ENCODE measurements around the gene SHC3. TPM values are rescaled to one million over a fixed set of nuclear protein-coding genes. Genes with fewer than 3 reads are reported as not detected.

The SHC3 gene, protein sequence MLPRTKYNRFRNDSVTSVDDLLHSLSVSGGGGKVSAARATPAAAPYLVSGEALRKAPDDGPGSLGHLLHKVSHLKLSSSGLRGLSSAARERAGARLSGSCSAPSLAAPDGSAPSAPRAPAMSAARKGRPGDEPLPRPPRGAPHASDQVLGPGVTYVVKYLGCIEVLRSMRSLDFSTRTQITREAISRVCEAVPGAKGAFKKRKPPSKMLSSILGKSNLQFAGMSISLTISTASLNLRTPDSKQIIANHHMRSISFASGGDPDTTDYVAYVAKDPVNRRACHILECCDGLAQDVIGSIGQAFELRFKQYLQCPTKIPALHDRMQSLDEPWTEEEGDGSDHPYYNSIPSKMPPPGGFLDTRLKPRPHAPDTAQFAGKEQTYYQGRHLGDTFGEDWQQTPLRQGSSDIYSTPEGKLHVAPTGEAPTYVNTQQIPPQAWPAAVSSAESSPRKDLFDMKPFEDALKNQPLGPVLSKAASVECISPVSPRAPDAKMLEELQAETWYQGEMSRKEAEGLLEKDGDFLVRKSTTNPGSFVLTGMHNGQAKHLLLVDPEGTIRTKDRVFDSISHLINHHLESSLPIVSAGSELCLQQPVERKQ
- polyA plus RNA-seq (2011; rRNA removed), result 0.78 and 1.3 TPM in 2 replicates
- 1.5 and 2.8 TPM in 2 replicates for polyA minus RNA-seq (2011; rRNA and poly(A)+ RNA removed)

GRCh38 chr9:89177944-89178829, at the start of gene SHC3:
SHC3 (minus strand) TSS chr9:89178818; CDS start chr9:89178460, 358 bp downstream.
- ChIA-PET CTCF (no interaction called here), POLR2A (no interaction called here)
- DNase-seq (ENCODE audit: low read depth), result no peak
- Histone ChIP-seq H3K27me3 (ENCODE audit: control insufficient read depth, insufficient read depth, low read length) (peaks cover 4% of the 10 kb centered on the region; the same call in 1 of the 2 replicates), H3K36me3 (ENCODE audit: control insufficient read depth, insufficient read depth, low read length) (no peaks in the 10 kb centered on the region), H3K4me3 (ENCODE audit: low read depth, low read length) (peak within 1 kb of the TSS; percentile 49)
- TF ChIP-seq, protein P1, sequence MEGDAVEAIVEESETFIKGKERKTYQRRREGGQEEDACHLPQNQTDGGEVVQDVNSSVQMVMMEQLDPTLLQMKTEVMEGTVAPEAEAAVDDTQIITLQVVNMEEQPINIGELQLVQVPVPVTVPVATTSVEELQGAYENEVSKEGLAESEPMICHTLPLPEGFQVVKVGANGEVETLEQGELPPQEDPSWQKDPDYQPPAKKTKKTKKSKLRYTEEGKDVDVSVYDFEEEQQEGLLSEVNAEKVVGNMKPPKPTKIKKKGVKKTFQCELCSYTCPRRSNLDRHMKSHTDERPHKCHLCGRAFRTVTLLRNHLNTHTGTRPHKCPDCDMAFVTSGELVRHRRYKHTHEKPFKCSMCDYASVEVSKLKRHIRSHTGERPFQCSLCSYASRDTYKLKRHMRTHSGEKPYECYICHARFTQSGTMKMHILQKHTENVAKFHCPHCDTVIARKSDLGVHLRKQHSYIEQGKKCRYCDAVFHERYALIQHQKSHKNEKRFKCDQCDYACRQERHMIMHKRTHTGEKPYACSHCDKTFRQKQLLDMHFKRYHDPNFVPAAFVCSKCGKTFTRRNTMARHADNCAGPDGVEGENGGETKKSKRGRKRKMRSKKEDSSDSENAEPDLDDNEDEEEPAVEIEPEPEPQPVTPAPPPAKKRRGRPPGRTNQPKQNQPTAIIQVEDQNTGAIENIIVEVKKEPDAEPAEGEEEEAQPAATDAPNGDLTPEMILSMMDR (IDR thresholded peaks at IDR 0.05; ENCODE audit: insufficient read depth, low read depth, low read length), result no peak

DNA sequence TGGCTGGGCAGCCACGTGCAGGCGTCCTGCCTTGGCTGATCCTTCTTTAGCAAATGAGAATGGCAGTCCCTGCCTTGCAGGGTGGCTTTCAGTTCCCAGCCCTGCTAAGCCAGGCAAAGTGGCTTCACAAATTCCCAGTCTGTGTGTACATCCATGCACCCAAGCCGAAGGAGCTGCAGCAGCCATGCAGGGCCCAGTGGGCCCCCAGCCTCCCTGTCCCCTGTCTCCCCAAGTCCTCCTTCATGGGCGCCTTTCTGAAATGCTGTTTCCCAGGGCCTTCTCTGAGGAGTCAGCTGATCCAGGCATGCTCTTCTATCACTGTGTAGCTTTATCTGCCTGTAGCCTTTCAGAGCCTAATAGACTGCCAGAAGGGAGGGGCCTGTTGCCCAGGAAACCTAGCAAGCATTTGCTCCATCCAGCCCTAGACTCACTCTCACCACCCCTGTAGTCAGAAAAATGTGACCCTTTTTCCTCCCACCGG, 47.4 kb upstream of the SHC3 start:
- TF ChIP-seq, protein P1 (IDR thresholded peaks at IDR 0.05; ENCODE audit: insufficient read depth, low read depth, low read length), result no peak
- CTCF ChIA-PET, result no interaction called here
- DNase-seq (ENCODE audit: low read depth), result no peak

GRCh38 chr9:89225587-89225986, 47.0 kb upstream of the SHC3 start:
- ChIA-PET POLR2A (no interaction called here), CTCF (no interaction called here)
- TF ChIP-seq, protein P1 (IDR thresholded peaks at IDR 0.05; ENCODE audit: insufficient read depth, low read depth, low read length), result no peak
- no peak overlapping the region for H3K4me3 ChIP-seq (ENCODE audit: low read depth, low read length)
- no peaks in the 10 kb centered on the region for H3K36me3 ChIP-seq (ENCODE audit: control insufficient read depth, insufficient read depth, low read length)
- peaks cover 1% of the 10 kb centered on the region for H3K27me3 ChIP-seq (ENCODE audit: control insufficient read depth, insufficient read depth, low read length)
- DNase-seq (ENCODE audit: low read depth), result no peak

More for the DNA sequence above, 47.4 kb upstream of the SHC3 start:
- H3K4me3 ChIP-seq (ENCODE audit: low read depth, low read length), result no peak overlapping the region
- H3K27me3 ChIP-seq (ENCODE audit: control insufficient read depth, insufficient read depth, low read length), result peaks cover 1% of the 10 kb centered on the region
- POLR2A ChIA-PET, result no interaction called here
- no peaks in the 10 kb centered on the region for H3K36me3 ChIP-seq (ENCODE audit: control insufficient read depth, insufficient read depth, low read length)

GRCh38 chr9:89225036-89225435, 46.4 kb upstream of the SHC3 start:
- H3K27me3 ChIP-seq (ENCODE audit: control insufficient read depth, insufficient read depth, low read length), result peaks cover 1% of the 10 kb centered on the region
- ChIA-PET POLR2A (no interaction called here), CTCF (no interaction called here)
- TF ChIP-seq, protein P1 (IDR thresholded peaks at IDR 0.05; ENCODE audit: insufficient read depth, low read depth, low read length), result no peak
- no peaks in the 10 kb centered on the region for H3K36me3 ChIP-seq (ENCODE audit: control insufficient read depth, insufficient read depth, low read length)
- no peak overlapping the region for H3K4me3 ChIP-seq (ENCODE audit: low read depth, low read length)
- no peak for DNase-seq (ENCODE audit: low read depth)

Data from BJ (cell line).